GM03348 (cell line): Measurements from ENCODE around the gene RNASE13.
A peak's percentile ranks its signal among the peaks of the same experiment; 100 is the strongest.

Experiments used
- DNase-seq: peaks from one replicate; pipeline ENCODE4 v3.0.0; 2012; ENCODE audit warnings: low spot score

The RNASE13 gene, protein sequence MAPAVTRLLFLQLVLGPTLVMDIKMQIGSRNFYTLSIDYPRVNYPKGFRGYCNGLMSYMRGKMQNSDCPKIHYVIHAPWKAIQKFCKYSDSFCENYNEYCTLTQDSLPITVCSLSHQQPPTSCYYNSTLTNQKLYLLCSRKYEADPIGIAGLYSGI

DNA sequence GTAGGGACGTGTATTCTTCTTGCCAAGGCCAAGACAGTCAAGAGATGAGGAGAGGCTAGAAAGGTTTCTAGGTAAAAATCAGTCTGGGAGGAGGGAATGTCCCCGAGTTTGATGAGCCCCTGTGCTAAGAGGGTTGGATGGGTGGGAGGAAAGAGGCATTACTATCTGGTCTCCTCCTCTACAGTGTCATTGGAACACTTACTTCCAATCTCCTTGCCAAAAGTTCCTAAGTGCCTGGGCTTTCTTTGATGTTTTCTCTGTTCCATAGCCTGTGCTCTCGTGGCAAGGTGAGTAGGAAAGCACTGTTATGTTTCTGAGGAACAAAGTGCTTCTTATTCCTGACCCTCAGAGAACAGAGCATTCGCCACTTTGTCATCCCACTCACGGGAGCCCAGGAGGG, at the start of gene RNASE13:
Gene RNASE13 (minus strand): TSS at position 101 of the 400 bp plus-strand sequence. CDS start 519 bp downstream, outside the sequence.
- no peak for DNase-seq

DNA sequence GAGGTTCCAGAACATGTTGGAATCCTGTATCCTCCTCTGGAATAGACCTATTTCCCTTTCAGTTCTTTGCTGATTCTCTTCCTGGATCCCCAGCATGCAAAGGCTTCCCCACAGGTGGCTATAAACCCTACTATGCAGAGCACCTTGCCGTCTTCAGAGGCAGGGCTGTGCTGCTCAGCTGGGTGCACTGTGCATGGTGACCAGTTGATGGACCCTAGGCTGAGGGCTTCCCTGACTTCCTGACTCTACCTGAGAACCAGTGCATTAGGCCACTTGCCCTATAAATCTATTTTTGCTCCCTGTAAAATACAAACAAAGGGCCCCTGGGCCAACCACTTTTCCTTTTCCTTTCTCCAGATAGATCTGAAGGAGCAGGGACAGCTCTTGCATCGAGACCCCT, 49.8 kb upstream of the RNASE13 start:
- no peak for DNase-seq

DNA sequence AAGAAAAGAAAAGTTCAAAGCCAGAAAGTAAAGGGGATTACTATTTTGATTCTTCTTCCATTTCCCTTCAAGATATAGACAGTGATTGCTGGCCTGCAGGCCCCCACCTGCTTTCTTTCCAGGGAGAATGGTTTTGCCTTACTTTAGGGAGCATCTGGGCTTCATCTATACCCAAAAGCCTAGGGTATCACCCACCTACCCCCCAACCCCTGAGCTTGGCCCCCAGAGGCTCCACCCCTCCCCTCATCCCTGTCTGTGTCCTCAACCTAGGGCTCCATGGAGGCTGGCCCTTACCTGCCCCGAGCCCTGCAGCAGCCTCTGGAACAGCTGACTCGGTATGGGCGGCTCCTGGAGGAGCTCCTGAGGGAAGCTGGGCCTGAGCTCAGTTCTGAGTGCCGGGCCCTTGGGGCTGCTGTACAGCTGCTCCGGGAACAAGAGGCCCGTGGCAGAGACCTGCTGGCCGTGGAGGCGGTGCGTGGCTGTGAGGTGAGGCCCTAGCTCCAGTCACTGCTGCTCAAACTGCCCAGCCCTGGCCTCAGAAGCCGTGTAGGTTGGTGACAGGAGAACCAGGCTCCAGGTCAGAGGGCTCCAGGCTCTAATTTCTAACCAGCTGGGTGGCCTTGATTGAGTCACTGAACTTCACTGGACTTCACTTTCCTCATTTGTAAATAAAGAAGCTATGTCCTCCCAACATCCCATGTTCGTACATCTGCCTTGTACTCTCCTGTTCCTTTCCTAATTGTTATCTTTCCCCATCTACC, 49.1 kb upstream of the RNASE13 start:
- DNase-seq: no peak

DNA sequence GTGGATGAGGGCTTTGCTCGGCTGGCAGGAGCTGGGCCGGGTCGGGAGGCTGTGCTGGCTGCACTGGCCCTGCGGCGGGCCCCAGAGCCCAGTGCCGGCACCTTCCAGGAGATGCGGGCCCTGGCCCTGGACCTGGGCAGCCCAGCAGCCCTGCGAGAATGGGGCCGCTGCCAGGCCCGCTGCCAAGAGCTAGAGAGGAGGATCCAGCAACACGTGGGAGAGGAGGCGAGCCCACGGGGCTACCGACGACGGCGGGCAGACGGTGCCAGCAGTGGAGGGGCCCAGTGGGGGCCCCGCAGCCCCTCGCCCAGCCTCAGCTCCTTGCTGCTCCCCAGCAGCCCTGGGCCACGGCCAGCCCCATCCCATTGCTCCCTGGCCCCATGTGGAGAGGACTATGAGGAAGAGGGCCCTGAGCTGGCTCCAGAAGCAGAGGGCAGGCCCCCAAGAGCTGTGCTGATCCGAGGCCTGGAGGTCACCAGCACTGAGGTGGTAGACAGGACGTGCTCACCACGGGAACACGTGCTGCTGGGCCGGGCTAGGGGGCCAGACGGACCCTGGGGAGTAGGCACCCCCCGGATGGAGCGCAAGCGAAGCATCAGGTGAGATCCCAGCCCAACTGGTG, 47.0 kb upstream of the RNASE13 start:
- no peak for DNase-seq

DNA sequence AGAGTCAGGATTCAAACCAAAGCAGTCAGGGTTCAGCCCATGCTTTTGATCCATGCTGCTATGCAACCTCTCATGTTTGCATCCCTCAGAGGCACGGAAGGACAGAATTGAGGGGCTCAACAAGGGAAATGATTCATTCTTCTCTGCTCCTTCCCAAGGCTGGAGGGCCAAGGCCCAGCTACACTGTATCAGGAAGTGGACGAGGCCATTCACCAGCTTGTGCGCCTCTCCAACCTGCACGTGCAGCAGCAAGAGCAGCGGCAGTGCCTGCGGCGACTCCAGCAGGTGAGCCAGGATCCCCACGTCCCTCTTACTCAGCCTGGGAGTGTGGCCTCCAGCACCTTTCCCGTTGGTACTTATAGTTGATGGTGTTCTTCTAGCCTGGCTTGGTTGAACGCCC, 44.1 kb upstream of the RNASE13 start:
- DNase-seq: no peak

DNA sequence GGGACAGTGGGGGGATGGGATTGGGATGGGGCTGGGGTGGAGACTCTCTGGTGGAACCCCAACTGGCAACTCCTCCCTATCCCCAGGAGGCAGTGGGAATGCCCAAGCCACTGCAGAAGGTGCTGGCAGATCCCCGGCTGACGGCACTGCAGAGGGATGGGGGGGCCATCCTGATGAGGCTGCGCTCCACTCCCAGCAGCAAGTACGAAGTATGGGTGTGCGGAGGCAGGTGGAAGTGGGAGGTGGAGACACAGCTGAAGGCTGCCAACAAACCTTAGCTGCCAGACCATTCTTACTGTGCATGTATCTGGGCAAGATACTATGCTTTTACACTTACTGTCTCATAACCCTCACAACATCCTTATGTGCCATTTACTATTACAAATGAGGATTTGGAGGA, 43.7 kb upstream of the RNASE13 start:
- no peak for DNase-seq

DNA sequence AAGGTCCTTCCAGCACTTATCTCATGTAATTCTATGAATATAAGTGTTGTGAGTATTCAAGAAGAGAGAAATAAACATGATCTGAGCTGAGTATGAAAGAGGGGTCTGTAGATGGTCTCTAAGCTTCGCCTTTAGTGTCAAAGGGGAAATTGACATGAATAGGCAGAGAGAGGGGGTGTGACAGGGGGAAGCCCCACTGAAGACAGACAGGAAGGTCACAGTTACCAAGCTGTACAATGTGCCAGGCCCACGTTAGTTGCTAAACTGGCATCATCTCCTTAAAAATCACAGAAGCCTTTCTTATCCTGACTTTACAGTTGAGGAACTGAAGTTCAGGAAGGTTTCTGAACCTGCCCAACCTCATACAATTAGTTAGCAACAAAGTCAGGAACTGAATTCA, 43.1 kb upstream of the RNASE13 start:
- no peak for DNase-seq

DNA sequence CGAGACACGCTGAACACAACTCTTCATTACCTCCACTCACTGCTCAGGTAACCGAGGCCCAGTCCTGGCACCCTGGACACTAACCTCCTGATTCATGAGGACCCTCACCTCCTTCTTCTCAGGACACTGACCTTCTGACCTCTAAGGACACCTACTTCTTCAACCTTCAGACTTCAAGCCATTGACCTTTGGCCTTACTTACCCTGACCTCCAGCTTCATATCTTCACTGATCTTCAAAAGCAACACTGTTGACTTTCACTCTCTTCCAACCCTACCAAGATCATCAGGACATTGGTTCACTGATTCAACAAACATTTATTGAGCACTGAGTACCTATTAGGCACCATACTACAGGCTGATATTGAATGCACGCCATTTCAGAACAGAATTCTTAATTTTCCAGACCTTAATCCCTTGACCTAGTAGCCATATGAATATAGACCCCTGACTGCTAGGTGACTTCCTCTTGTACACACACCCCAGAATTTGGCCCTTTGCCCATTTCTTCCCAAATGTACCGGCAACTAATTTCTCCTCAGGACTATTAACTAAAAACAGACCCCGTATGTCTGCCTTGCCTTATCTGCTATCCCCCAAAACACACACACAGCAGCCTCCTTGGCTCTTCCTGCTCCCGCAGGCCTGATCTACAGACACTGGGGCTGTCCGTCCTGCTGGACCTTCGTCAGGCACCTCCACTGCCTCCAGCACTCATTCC, 41.3 kb upstream of the RNASE13 start:
- no peak for DNase-seq

DNA sequence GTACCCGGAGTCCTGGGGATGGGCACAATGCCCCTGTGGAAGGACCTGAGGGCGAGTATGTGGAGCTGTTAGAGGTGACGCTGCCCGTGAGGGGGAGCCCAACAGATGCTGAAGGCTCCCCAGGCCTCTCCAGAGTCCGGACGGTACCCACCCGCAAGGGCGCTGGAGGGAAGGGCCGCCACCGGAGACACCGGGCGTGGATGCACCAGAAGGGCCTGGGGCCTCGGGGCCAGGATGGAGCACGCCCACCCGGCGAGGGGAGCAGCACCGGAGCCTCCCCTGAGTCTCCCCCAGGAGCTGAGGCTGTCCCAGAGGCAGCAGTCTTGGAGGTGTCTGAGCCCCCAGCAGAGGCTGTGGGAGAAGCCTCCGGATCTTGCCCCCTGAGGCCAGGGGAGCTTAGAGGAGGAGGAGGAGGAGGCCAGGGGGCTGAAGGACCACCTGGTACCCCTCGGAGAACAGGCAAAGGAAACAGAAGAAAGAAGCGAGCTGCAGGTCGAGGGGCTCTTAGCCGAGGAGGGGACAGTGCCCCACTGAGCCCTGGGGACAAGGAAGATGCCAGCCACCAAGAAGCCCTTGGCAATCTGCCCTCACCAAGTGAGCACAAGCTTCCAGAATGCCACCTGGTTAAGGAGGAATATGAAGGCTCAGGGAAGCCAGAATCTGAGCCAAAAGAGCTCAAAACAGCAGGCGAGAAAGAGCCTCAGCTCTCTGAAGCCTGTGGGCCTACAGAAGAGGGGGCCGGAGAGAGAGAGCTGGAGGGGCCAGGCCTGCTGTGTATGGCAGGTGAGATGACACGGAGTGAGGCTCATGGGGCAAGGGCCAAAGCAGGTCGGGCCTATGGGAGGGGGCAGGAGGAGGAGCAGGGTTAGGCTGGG, 40.0 kb upstream of the RNASE13 start:
- DNase-seq: no peak

DNA sequence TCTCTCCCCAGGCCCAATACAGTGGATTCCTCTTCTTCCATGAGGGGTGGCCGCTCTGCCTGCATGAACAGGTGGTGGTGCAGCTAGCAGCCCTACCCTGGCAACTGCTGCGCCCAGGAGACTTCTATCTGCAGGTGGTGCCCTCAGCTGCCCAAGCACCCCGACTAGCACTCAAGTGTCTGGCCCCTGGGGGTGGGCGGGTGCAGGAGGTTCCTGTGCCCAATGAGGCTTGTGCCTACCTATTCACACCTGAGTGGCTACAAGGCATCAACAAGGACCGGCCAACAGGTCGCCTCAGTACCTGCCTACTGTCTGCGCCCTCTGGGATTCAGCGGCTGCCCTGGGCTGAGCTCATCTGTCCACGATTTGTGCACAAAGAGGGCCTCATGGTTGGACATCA, 39.3 kb upstream of the RNASE13 start:
- DNase-seq: no peak

DNA sequence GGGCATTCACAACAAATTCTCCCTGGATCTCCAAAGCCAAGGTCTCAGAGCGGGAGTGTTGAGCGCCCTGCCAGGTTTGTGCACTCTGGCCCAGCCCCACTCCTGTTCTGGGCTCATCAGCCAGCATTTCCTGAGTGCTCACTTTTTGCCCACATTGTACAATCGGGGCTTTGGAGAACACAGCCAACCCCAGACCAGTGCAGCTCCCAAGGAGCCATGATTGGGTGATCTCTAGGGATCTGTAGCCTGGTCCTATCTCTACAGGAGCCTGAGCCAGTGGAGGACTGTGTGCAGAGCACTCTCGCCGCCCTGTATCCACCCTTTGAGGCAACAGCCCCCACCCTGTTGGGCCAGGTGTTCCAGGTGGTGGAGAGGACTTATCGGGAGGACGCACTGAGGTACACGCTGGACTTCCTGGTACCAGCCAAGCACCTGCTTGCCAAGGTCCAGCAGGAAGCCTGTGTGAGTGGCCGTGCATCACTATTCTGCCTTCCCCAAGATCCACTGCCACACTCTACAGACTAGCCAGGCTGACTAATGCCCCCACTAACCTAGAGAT, 38.3 kb upstream of the RNASE13 start:
- no peak for DNase-seq

DNA sequence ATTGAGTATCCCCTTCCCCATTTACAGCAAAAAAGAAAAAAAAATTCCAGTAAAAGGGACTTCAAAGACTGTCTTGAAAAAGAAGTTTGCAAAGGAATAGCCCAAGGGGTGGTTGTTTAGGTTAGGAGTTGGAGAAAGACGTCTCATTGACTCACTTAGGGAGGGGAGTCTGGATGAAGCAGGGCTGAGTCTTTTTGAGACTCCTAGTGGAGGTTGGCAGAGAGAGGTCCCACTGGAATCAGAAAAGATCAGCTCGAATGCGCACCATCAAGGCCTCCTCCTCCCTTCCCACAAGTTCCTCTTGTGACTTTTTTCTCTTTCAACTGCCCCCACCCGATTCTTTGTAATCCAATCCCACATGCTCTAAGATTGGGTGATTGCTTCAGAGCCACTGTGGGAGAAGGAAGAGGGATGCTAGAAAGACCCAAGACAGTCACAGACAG, 37.4 kb upstream of the RNASE13 start:
- DNase-seq: peak; percentile 78

DNA sequence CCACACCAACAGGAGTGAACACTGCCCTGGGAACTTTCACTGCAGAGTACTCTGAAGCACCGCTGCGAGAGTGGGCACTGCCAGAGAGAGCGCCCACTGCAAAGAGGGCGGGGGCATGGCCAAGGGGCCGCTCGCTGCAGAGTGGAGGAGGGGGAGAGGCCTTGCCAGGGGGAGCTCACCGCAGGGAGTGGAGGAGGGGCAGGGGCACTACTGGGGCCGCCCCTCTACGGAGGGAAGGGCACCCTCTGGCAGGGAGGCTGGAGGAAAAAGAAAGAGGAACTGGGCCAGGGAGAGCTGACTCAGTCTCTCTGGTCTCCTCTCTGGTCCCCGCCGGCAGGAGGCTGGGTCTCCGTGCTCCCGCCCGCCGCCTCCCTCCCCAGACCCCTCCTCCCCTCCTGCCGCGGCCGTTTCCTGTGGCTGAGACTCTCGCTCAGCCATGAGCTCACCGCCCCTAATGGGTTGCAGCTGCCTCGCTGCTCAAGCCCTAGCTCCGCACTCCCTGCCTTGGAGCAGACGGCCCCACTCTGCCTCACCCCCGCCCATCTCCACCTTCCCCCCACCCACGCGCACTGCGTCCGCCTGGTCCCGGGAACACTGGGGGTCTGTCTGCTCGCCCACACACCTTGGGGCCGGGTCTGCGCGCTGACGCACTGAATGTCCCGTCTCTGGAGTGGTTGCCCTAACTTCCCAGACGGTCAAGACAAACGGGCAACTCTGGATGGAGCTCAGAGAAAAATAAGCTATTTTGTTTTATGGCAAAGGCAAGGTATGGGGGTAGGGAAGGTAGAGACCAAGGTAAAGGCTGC, 36.8 kb upstream of the RNASE13 start:
- DNase-seq: peak; percentile 95

DNA sequence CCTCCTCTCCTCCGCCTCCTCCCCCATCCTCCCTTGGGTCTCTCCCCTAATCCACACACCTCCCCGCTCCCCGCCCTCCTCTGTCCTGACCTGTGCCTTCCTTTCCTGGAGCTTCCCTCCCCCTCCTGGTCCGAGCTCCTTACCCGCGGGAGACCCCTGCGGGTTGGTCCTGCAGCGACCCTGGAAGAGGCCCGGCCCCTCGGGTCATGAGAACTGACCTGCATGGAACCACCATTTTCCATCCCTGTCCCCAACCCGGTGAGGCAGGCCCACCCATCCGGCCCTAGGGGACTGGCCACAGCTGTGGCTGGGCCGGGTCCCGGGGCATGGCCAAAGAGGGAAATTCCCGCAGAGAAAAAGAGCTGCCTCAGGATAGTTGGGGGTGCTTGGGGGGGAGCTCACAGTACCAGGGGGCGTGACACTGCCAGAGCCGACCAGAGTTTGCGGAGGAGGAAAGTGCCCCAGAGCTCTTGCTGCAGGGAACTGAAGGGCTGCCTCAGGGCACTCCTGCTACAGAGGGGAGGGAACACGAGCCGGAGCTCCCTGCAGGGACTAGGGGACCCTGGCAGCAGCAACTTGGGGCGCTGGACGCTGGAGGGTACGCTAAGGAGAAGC, 36.1 kb upstream of the RNASE13 start:
- DNase-seq: peak; percentile 54

DNA sequence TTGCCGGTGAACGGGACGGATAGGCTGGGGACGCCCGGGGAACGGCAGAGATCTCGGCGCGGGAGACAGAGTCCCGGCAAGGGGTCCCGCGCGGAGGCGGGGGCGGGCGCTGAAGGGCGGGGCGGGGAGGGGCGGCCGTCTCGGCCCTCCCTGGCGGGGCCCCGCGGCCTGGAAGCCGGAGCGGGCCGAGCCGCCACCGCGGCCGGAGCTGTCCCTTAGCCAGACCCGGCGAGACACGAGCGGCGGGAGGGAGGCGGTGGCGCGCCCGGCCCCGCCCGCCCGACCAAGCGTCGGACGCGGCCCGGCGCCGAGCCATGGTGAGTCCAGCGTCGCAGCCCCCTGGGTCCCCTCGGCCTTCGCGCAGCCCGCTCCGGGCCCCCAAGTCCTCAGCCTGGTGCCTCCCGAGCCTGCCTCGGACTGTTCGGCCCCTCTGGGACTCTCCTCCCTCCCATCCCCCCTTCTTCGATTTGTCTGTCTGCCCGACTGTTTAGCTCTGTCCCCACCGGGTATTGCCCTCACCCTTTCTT, 35.5 kb upstream of the RNASE13 start, which contains the start of gene ARHGEF40:
Gene ARHGEF40 (plus strand): TSS at position 222 of the 527 bp plus-strand sequence. CDS start 93 bp downstream, at position 315.
- peak; percentile 89 for DNase-seq

DNA sequence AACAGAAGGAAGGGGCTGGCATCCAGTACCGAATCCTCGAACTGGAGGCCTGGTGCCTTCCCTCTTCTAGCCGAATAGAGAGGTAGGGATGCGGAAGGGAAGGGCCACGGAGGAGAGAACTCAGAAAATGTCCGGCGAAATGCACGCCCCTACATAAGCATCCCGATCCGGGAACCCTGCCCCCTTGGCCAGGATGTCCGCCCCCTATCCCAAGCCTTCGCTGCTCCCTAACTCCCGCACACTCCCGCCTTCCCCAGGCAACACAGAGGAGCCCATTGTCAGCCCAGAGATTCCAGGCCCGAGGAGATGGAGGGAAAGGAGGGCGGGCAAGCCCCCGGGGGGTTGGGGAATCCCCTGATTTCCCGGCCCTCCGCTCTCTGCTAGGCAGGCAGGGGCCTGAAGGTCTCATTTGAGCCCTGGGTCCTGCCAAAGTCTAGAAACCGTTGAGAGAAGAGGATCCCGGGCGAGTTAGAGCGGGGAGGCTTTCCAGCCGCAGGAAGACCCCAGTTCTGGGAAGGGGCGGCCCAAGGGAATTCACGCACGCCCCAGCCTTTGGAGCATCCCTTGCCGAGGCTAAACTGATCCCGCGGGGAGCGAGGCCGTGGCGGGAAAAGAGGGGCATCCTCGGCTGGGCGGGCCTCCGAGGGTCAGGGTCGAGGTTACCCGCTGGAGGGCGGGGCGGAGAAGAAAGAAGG, 34.9 kb upstream of the RNASE13 start:
- DNase-seq: peak; percentile 53

DNA sequence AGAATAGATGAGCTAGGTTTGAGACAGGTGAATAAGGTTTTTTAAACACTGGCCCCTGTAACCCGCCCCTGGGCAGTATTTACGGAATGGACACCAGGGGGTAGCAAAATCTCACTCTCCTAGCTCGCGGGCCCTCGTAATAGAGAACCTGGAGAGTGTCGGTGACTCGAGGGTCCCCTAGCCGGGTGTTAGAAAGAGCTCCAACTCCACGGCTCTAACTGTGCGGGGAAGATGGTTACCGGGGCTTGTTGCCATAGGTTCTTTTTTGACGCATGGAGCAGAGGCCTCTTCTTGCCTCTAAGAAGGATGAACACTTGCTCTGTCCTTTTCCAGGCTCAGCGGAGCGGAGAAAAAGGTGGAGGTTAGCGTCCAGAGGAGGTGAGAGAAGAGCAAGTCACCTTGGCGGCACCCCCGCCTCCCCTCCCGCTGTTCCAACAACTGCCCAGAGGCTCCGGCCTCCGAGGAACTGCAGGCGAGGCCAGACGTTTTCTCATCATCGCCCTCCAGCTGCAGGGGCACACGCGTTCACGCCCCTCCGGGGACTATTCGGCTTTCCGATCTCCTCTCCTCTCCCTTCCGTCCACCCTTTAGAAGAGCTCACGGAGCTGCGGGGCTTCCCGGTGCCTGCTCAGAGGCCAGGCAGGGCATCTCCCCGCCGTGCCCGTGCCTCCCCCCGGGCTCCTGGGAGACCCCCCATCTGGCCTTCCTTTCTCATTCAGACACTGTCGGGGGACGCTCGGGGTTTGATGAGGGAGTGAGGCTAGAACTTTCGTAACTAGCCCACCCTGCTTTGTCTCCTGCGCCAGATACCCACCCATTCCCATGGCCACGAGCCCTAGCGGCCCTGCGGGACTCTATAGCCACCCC, 34.1 kb upstream of the RNASE13 start:
- DNase-seq: peak; percentile 65

DNA sequence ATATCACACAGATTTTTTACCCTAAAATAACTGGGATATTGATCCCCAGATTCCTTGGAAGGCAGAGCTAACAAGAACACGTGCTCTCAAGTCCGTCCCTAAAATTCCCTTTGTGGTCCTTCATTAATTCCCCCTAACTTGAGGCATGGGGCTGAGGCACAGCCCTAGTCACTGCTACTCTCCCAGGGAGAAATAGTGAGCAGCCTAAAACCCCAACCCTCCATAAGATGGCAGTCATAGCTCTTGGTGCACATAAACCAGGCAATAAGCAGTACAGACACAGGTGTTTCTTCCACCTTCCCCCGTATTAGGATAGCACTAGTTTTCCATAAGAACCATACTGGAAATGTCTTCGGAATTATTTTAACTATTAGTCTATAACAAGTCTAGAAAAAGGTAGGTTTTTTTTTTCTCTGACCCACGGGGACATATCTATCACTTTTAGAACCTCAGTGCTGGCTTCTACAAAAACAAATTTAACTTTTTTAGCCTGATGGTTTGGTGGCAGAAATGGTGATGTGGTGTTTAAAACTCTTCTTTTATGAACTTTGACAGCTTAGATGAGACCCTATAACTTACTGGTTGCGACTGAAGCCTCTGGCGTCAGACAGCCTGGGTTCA, 32.4 kb upstream of the RNASE13 start:
- peak; percentile 11 for DNase-seq
